Stomach (tissue), 4 donors: ENCODE data around the gene THOP1.

Source experiments
- EP300 ChIP-seq: sonication (generic); formaldehyde crosslinking; IDR thresholded peaks from one replicate; pipeline ENCODE4 v1.6.1; 2017; ENCODE audit warnings: antibody characterized with exemption
- POLR2A ChIP-seq, 4 donors: fragments of 450-650 bp; IDR thresholded peaks; one replicate each; pipeline ENCODE4 v1.6.1; 2016; ENCODE audit warnings: antibody characterized with exemption in 4 of 4, control low read depth in 2 of 4, mild to moderate bottlenecking in 1 of 4, moderate library complexity in 1 of 4
- POLR2AphosphoS5 ChIP-seq, 3 donors: sonication (generic); formaldehyde crosslinking; IDR thresholded peaks; one replicate each; pipeline ENCODE4 v1.6.1; 2016; ENCODE audit warnings: antibody characterized with exemption in 3 of 3
- TF ChIP-seq, protein P1 (sequence below), 7 experiments: fragments of 450-650 bp in 4 of 7; fragments of 200-600 bp in 3 of 7; sonication (generic) in 3 of 7; IDR thresholded peaks; one replicate each; pipeline ENCODE4 v1.5.1; 2016 to 2019; ENCODE audit warnings: antibody characterized with exemption in 7 of 7, control low read depth in 2 of 7, mild to moderate bottlenecking in 1 of 7

- TF ChIP-seq POLR2A (IDR thresholded peaks at IDR 0.05) (no peak), POLR2AphosphoS5 (IDR thresholded peaks at IDR 0.05) (no peak), EP300 (no peak)
- TF ChIP-seq, protein P1, sequence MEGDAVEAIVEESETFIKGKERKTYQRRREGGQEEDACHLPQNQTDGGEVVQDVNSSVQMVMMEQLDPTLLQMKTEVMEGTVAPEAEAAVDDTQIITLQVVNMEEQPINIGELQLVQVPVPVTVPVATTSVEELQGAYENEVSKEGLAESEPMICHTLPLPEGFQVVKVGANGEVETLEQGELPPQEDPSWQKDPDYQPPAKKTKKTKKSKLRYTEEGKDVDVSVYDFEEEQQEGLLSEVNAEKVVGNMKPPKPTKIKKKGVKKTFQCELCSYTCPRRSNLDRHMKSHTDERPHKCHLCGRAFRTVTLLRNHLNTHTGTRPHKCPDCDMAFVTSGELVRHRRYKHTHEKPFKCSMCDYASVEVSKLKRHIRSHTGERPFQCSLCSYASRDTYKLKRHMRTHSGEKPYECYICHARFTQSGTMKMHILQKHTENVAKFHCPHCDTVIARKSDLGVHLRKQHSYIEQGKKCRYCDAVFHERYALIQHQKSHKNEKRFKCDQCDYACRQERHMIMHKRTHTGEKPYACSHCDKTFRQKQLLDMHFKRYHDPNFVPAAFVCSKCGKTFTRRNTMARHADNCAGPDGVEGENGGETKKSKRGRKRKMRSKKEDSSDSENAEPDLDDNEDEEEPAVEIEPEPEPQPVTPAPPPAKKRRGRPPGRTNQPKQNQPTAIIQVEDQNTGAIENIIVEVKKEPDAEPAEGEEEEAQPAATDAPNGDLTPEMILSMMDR (IDR thresholded peaks at IDR 0.05): no peak
Measured at GRCh38 chr19:2787115-2787514, 1.8 kb downstream of the THOP1 start.
